GM21447 (cell line): Measurements from ENCODE around the gene NFIA.
"Not testable (repeated sequence)": the region's sequence is repeated elsewhere in the genome, so short reads cannot be mapped to it uniquely, and the experiment has no call there.

Experiments used
- ATAC-seq: cut with Tn5 transposase; IDR thresholded peaks from one replicate; pipeline ENCODE4 v1.9.1; 2021; ENCODE audit not compliant: unreplicated experiment

NFIA gene

GRCh38 chr1:61058483-61059245 is 23.7 kb upstream of the NFIA start:
- no peak for ATAC-seq

GRCh38 chr1:61061601-61062000 is 20.8 kb upstream of the NFIA start:
- not testable (repeated sequence) for ATAC-seq

GRCh38 chr1:61064673-61065072 is 17.7 kb upstream of the NFIA start:
- ATAC-seq = no peak

- no peak for ATAC-seq
Measured at GRCh38 chr1:61067446-61068019, 14.8 kb upstream of the NFIA start.

GRCh38 chr1:61070054-61070453 is 12.3 kb upstream of the NFIA start:
- no peak for ATAC-seq

- no peak for ATAC-seq
Measured at GRCh38 chr1:61071205-61072130, 10.9 kb upstream of the NFIA start.

- no peak for ATAC-seq
Measured at GRCh38 chr1:61073871-61074270, 8.5 kb upstream of the NFIA start.

GRCh38 chr1:61075833-61076232 is 6.5 kb upstream of the NFIA start:
- not testable (repeated sequence) for ATAC-seq

- ATAC-seq = peak; percentile 69
Measured at GRCh38 chr1:61076728-61077675, 5.4 kb upstream of the NFIA start.

GRCh38 chr1:61077676-61078541 is 4.5 kb upstream of the NFIA start:
- peak; percentile 59 for ATAC-seq

GRCh38 chr1:61078618-61079295 is 3.6 kb upstream of the NFIA start:
- ATAC-seq = no peak

GRCh38 chr1:61079296-61079897 is 3.0 kb upstream of the NFIA start:
- ATAC-seq = no peak

- no peak for ATAC-seq
Measured at GRCh38 chr1:61079898-61080336, 2.4 kb upstream of the NFIA start.

- ATAC-seq = no peak
Measured at GRCh38 chr1:61080413-61081143, 1.8 kb upstream of the NFIA start.

GRCh38 chr1:61081144-61081685 is 1.1 kb upstream of the NFIA start:
- no peak for ATAC-seq

GRCh38 chr1:61081686-61082310 is 563 bp upstream of the NFIA start:
- no peak for ATAC-seq
